Esophagus squamous epithelium (tissue), 4 donors: ENCODE data around the gene SERPINB11.

Source experiments
- CTCF ChIP-seq, 6 experiments: fragments of 450-650 bp in 4 of 6; fragments of 200-600 bp in 2 of 6; sonication (generic) in 2 of 6; IDR thresholded peaks; one replicate each; pipeline ENCODE4 v1.5.1; 2016 to 2019; ENCODE audit warnings: antibody characterized with exemption in 6 of 6, mild to moderate bottlenecking in 4 of 6, moderate library complexity in 4 of 6
- POLR2A ChIP-seq, 4 donors: fragments of 450-650 bp; IDR thresholded peaks; one replicate each; pipeline ENCODE4 v1.6.1; 2017; ENCODE audit warnings: antibody characterized with exemption in 4 of 4, mild to moderate bottlenecking in 4 of 4, moderate library complexity in 3 of 4

GRCh38 chr18:63707816-63708215 lies 5.1 kb downstream of the SERPINB11 start:
- TF ChIP-seq POLR2A (IDR thresholded peaks at IDR 0.05), result no peak
- no peak for TF ChIP-seq CTCF (IDR thresholded peaks at IDR 0.05)
